GM12878 (cell line): Measurements from ENCODE around the gene DNASE1L3. TPM values are rescaled to one million over a fixed set of nuclear protein-coding genes. Genes with fewer than 3 reads are reported as not detected.

Experiments used
- ATAC-seq: fragments of 200-7000 bp; cut with Tn5 transposase; 3 replicates; pipeline ENCODE4 v1.9.1; 2020; ENCODE audit warnings: mild to moderate bottlenecking, moderate library complexity
- BruUV-seq: library from RNA; stranded (reverse); fragments of 400-500 nt; replicated peaks from 2 replicates; lab custom pipeline; 2021; lab: Mats Ljungman, UMichigan
- CTCF ChIA-PET: fragments of 300-600 bp; sonication (Branson Sonifier 250); formaldehyde crosslinking; extraction: SDS; loops from one replicate; lab custom pipeline; 2021; ENCODE audit warnings: inconsistent platforms; lab: Yijun Ruan, JAX
- POLR2A ChIA-PET: fragments of 350-600 bp; formaldehyde crosslinking; extraction: SDS; loops from one replicate; lab custom pipeline; 2021; ENCODE audit warnings: inconsistent platforms; lab: Charles Lee
- RAD21 ChIA-PET: fragments of 300-600 bp; sonication (Branson Sonifier 250); formaldehyde crosslinking; loops from one replicate; lab custom pipeline; 2023; ENCODE audit warnings: antibody characterized with exemption; ENCODE audit not compliant: unreplicated experiment; lab: Charles Lee
- SMC1A ChIA-PET: fragments of 300-600 bp; sonication (Branson Sonifier 250); formaldehyde crosslinking; loops from one replicate; lab custom pipeline; 2023; ENCODE audit not compliant: unreplicated experiment, uncharacterized antibody; lab: Charles Lee
- DNase-seq: peaks from one replicate; pipeline ENCODE4 v3.0.0-alpha.2; 2011; ENCODE audit warnings: low read depth, low spot score
- FAIRE-seq: peaks from 3 replicates; lab custom pipeline; 2011; peaks lifted over from hg19 to GRCh38; lab: Jason Lieb, UNC
- H2AFZ ChIP-seq: 2 replicates; pipeline ENCODE4 v1.6.0; 2011; ENCODE audit warnings: low read depth, low read length, control low read depth; ENCODE audit not compliant: control insufficient read depth
- H3K27ac ChIP-seq: 2 replicates; pipeline ENCODE4 v1.5.1; 2011; ENCODE audit warnings: control low read depth; ENCODE audit not compliant: control insufficient read depth, insufficient read depth
- H3K27me3 ChIP-seq, 2 experiments: replicated peaks in 1 of 2; 2 replicates each; pipeline versions ENCODE4 v1.6.0 to v1.6.1; 2011; ENCODE audit warnings: low read length in 1 of 2; ENCODE audit not compliant: control insufficient read depth in 2 of 2, insufficient read depth in 2 of 2
- H3K36me3 ChIP-seq, 2 experiments: 2 replicates each; pipeline ENCODE4 v1.5.1; 2011; ENCODE audit warnings: low read length in 1 of 2; ENCODE audit not compliant: control insufficient read depth in 2 of 2, insufficient read depth in 2 of 2
- H3K4me1 ChIP-seq: 2 replicates; pipeline ENCODE4 v1.6.1; 2011; ENCODE audit warnings: mild to moderate bottlenecking, low read length, moderate library complexity, mixed read lengths; ENCODE audit not compliant: control insufficient read depth, insufficient read depth
- H3K4me2 ChIP-seq: 2 replicates; pipeline ENCODE4 v1.6.0; 2011; ENCODE audit warnings: control low read depth; ENCODE audit not compliant: control insufficient read depth, insufficient read depth
- H3K4me3 ChIP-seq: fragments of 200-600 bp; sonication (generic); 2 replicates; pipeline ENCODE4 v1.5.1; 2016
- H3K79me2 ChIP-seq: 2 replicates; pipeline ENCODE4 v1.6.0; 2011; ENCODE audit warnings: low read length; ENCODE audit not compliant: control insufficient read depth, insufficient read depth
- H3K9ac ChIP-seq: 2 replicates; pipeline ENCODE4 v1.8.0; 2011; ENCODE audit warnings: low read length, control low read depth, mixed read lengths; ENCODE audit not compliant: control insufficient read depth, insufficient read depth
- H3K9me3 ChIP-seq: replicated peaks from 3 replicates; pipeline ENCODE4 v1.5.1; 2011; ENCODE audit warnings: mild to moderate bottlenecking, low read length; ENCODE audit not compliant: control insufficient read depth, insufficient read depth
- H4K20me1 ChIP-seq: 2 replicates; pipeline ENCODE4 v1.6.0; 2011; ENCODE audit not compliant: control insufficient read depth, insufficient read depth
- ATF3 ChIP-seq: IDR thresholded peaks from 2 replicates; pipeline ENCODE4 v1.6.1; 2011; ENCODE audit warnings: low read depth, mild to moderate bottlenecking, low read length, moderate library complexity, borderline replicate concordance; ENCODE audit errors: extremely low read depth
- ATF7 ChIP-seq: fragments of 450-650 bp; IDR thresholded peaks from 2 replicates; pipeline ENCODE4 v1.6.1; 2016; ENCODE audit warnings: low read depth, mild to moderate bottlenecking
- CBX3 ChIP-seq: fragments of 200-600 bp; sonication (generic); IDR thresholded peaks from 2 replicates; pipeline ENCODE4 v1.6.1; 2016; ENCODE audit warnings: low read depth, borderline replicate concordance
- ETV6 ChIP-seq, 2 experiments: fragments of 450-650 bp in 1 of 2; IDR thresholded peaks in 1 of 2; conservative IDR thresholded peaks in 1 of 2; 2 replicates each; pipeline ENCODE4 v1.6.1; 2014; ENCODE audit warnings: antibody characterized with exemption in 1 of 2, borderline replicate concordance in 1 of 2, low read depth in 1 of 2, mild to moderate bottlenecking in 1 of 2, moderate library complexity in 1 of 2
- HSF1 ChIP-seq: fragments of 150-350 bp; IDR thresholded peaks from 2 replicates; pipeline ENCODE4 v1.6.1; 2014; ENCODE audit warnings: mild to moderate bottlenecking, low read depth, low read length
- IRF5 ChIP-seq: fragments of 450-650 bp; IDR thresholded peaks from 2 replicates; pipeline ENCODE4 v1.6.1; 2017; ENCODE audit warnings: borderline replicate concordance
- MEF2B ChIP-seq: fragments of 450-650 bp; IDR thresholded peaks from 2 replicates; pipeline ENCODE4 v1.6.1; 2018; ENCODE audit warnings: mild to moderate bottlenecking, moderate library complexity; ENCODE audit not compliant: partially characterized antibody, poor library complexity, severe bottlenecking
- MTA3 ChIP-seq: IDR thresholded peaks from 2 replicates; pipeline ENCODE4 v1.6.1; 2012; ENCODE audit warnings: low read length, inconsistent platforms, borderline replicate concordance
- NFYA ChIP-seq: IDR thresholded peaks from 2 replicates; pipeline ENCODE4 v1.6.1; 2011; ENCODE audit warnings: low read depth, mild to moderate bottlenecking, low read length, improper control_type of control experiment, borderline replicate concordance
- POLR2AphosphoS2 ChIP-seq: IDR thresholded peaks from 2 replicates; pipeline ENCODE4 v1.6.1; 2011; ENCODE audit warnings: low read depth, mild to moderate bottlenecking, low read length, improper control_type of control experiment, moderate library complexity
- RAD21 ChIP-seq: IDR thresholded peaks from 2 replicates; pipeline ENCODE4 v1.6.1; 2011; ENCODE audit warnings: mild to moderate bottlenecking, low read depth, low read length, moderate library complexity; ENCODE audit not compliant: insufficient read depth
- RUNX3 ChIP-seq: IDR thresholded peaks from 2 replicates; pipeline ENCODE4 v1.6.1; 2012; ENCODE audit warnings: low read length, inconsistent platforms
- WRNIP1 ChIP-seq: IDR thresholded peaks from 2 replicates; pipeline ENCODE4 v1.6.1; 2011; ENCODE audit warnings: low read depth, low read length, improper control_type of control experiment, borderline replicate concordance
- YBX1 ChIP-seq: fragments of 450-650 bp; IDR thresholded peaks from 2 replicates; pipeline ENCODE4 v1.6.1; 2016; ENCODE audit warnings: antibody characterized with exemption
- ZZZ3 ChIP-seq: IDR thresholded peaks from 2 replicates; pipeline ENCODE4 v1.6.1; 2011; ENCODE audit warnings: low read depth; ENCODE audit not compliant: control insufficient read depth, insufficient read length
- WGBS: methylation state at CpG from one replicate; pipeline ENCODE4 v1.1.6; 2016; ENCODE audit warnings: low lambda C conversion rate; ENCODE audit not compliant: insufficient replicate concordance, insufficient coverage; ENCODE audit errors: missing lambda C conversion rate; 5-methylcytosine and 5-hydroxymethylcytosine counted together
- in situ Hi-C: fragments of 300-500 bp; cut with MboI; formaldehyde crosslinking; loops from 9 replicates; pipeline ENCODE4 v1.14.3; 2018; ENCODE audit warnings: mixed read lengths
- intact Hi-C: fragments of 100-400 bp; cut with micrococcal nuclease; formaldehyde crosslinking; loops from one replicate; pipeline ENCODE4 v1.14.2; 2022; ENCODE audit not compliant: unreplicated experiment
- polyA plus RNA-seq, 11 experiments: library from polyadenylated mRNA; depleted of rRNA in 4 of 11; unstranded in 6 of 11; stranded (reverse) in 5 of 11; fragments of >200 nt; fragmentation: Nextera tagmentation in 4 of 11; fragmentation: Illumina TruSeq in 1 of 11; extraction: Ambion mirVana in 4 of 11; extraction: Trizol in 1 of 11; gene quantifications; 1 replicate in 1 of 11; 2 replicates in 10 of 11; pipeline versions ENCODE4 v1.2.1 to v1.2.3, GENCODE V29; 2011 to 2016; ENCODE audit warnings: inconsistent platforms in 2 of 11, missing spikeins in 2 of 11, low read depth in 1 of 11
- total RNA-seq, 4 experiments: library from RNA; depleted of rRNA in 3 of 4; stranded (reverse); fragments of >200 nt in 3 of 4; fragmentation: Illumina TruSeq in 1 of 4; extraction: Trizol in 1 of 4; gene quantifications; 2 replicates each; pipeline versions ENCODE4 v1.2.1 to v1.2.3, GENCODE V29; 2013 to 2021

Gene DNASE1L3
- total and polyA plus RNA-seq, 10 of the 15 experiments (the other 5 are each of a cell fraction or from before 2014, with no cell fraction given), result 3.2 to 72.1 (median 6.3) TPM

- no peak for TF ChIP-seq CBX3
- TF ChIP-seq, all 136 proteins: peak for 0
Observed at GRCh38 chr3:58222161-58222724, 11.5 kb upstream of the DNASE1L3 start (continued).

- ChIA-PET POLR2A (interaction anchor here (0.5 to 15.5 kb wide), 7 partner anchors 9 to 116 kb away, joined by 3 to 491 read pairs (median 8); partner anchors contain the start of gene ABHD6), RAD21 (interaction anchor here (1.8 to 11.9 kb wide), 11 partner anchors 9 to 200 kb away, joined by 4 to 285 read pairs (median 25); partner anchors contain the start of genes ABHD6, HTD2 and RPP14)
- 0% methylated on average over 1 of the region's 1 CpG for WGBS
- no peak for TF ChIP-seq ATF3
- TF ChIP-seq HSF1, result no peak
- no peak for TF ChIP-seq YBX1
- peak in 1 of 2 experiments; percentile 88; a peak in 2 of 4 replicates for TF ChIP-seq ETV6 (conservative IDR thresholded peaks at IDR 0.05 in 1 of 2, IDR thresholded peaks at IDR 0.05 in 1 of 2; ENCODE audit: borderline replicate concordance in 1 of 2, low read depth in 1 of 2)
- TF ChIP-seq MEF2B, result no peak
- TF ChIP-seq RAD21, result no peak
- no peak for TF ChIP-seq IRF5
- TF ChIP-seq ZZZ3, result no peak
- no peak for TF ChIP-seq NFYA
- no peak for TF ChIP-seq POLR2AphosphoS2
- TF ChIP-seq RUNX3, result peak; percentile 50
- no peak for TF ChIP-seq ATF7
- no peak for TF ChIP-seq WRNIP1
- 0 out of 2 replicates have a peak, but pooled peaks have one; percentile 72 for TF ChIP-seq MTA3
Observed at GRCh38 chr3:58218904-58219303, 8.1 kb upstream of the DNASE1L3 start.

More at GRCh38 chr3:58218904-58219303, 8.1 kb upstream of the DNASE1L3 start:
- Histone ChIP-seq H2AFZ (no peak overlapping the region), H3K4me2 (0 out of 2 replicates have a peak overlapping the region, but pooled peaks have one; percentile 2), H3K27ac (no peak overlapping the region; the same call in 1 of the 2 replicates), H4K20me1 (no peaks in the 10 kb centered on the region), H3K27me3 (no peaks in the 10 kb centered on the region), H3K9me3 (no peaks in the 10 kb centered on the region; the same call in none of the 3 replicates), H3K9ac (no peak overlapping the region), H3K4me3 (no peak overlapping the region), H3K4me1 (peaks cover 54% of the 10 kb centered on the region), H3K36me3 (no peaks in the 10 kb centered on the region), H3K79me2 (no peaks in the 10 kb centered on the region)
- ChIA-PET CTCF (interaction anchor here (1.0 to 13.5 kb wide), 14 partner anchors 9 to 215 kb away, joined by 3 to 655 read pairs (median 12); partner anchors contain the start of genes ABHD6, FLNB, HTD2 and RPP14), SMC1A (interaction anchor here (0.9 to 14.2 kb wide), 15 partner anchors 8 to 131 kb away, joined by 3 to 510 read pairs (median 10); partner anchors contain the start of genes DNASE1L3, HTD2 and RPP14)
- intact Hi-C loops, result no loop called here
- FAIRE-seq (no peak), ATAC-seq (peak; percentile 0; the same call in 2 of the 3 replicates), DNase-seq (no peak)
- in situ Hi-C loops, result loop anchor here (25.0 kb wide), 1 partner anchor 1168 kb away; no protein-coding TSS in a partner anchor
- no TSS peak for BruUV-seq
